B cell (primary cell): ENCODE data around the gene ATP1B3. TPM values are rescaled to one million over a fixed set of nuclear protein-coding genes. Genes with fewer than 3 reads are reported as not detected.

Source experiments
- ATAC-seq: fragments of 200-7000 bp; cut with Tn5 transposase; one replicate; pipeline ENCODE4 v1.10.0; 2021; ENCODE audit warnings: low read depth, mild to moderate bottlenecking, moderate number of reproducible peaks, moderate library complexity
- CTCF ChIA-PET: fragments of 350-600 bp; sonication (Branson Sonifier 250); formaldehyde crosslinking; loops from one replicate; lab custom pipeline; 2021; ENCODE audit warnings: antibody characterized with exemption, inconsistent platforms; lab: Charles Lee
- POLR2A ChIA-PET: fragments of 350-600 bp; sonication (Branson Sonifier 250); formaldehyde crosslinking; loops from one replicate; lab custom pipeline; 2021; ENCODE audit warnings: antibody characterized with exemption; lab: Charles Lee
- DNase-seq: peaks from one replicate; pipeline ENCODE4 v3.0.0; 2013
- H2AFZ ChIP-seq: 2 replicates; pipeline ENCODE4 v1.6.1; 2012; ENCODE audit warnings: mild to moderate bottlenecking, low read depth, low read length; ENCODE audit not compliant: insufficient read depth, poor library complexity, severe bottlenecking
- H3K27ac ChIP-seq, 2 donors: 1 replicate in 1 of 2; 2 replicates in 1 of 2; pipeline ENCODE4 v1.5.1; 2012 to 2013; ENCODE audit warnings: low read length in 2 of 2, mild to moderate bottlenecking in 2 of 2, moderate library complexity in 1 of 2
- H3K27me3 ChIP-seq, 4 experiments: fragments of 200-600 bp in 1 of 4; sonication (generic) in 1 of 4; replicated peaks in 1 of 4; 1 replicate in 2 of 4; 2 replicates in 2 of 4; pipeline versions ENCODE4 v1.6.1 to v1.7.0; 2013 to 2016; ENCODE audit warnings: low read length in 3 of 4, mild to moderate bottlenecking in 2 of 4, mixed read lengths in 1 of 4, moderate library complexity in 1 of 4; ENCODE audit not compliant: insufficient read depth in 4 of 4, control insufficient read depth in 3 of 4; ENCODE audit errors: control extremely low read depth in 1 of 4
- H3K36me3 ChIP-seq, 2 experiments: replicated peaks in 1 of 2; 1 replicate in 1 of 2; 2 replicates in 1 of 2; pipeline versions ENCODE4 v1.6.1 to v1.7.1; 2013; ENCODE audit warnings: low read length in 1 of 2; ENCODE audit not compliant: insufficient read depth in 2 of 2, control insufficient read depth in 1 of 2; ENCODE audit errors: control extremely low read depth in 1 of 2, extremely low read depth in 1 of 2
- H3K4me1 ChIP-seq, 2 donors: fragments of 200-600 bp in 1 of 2; sonication (generic) in 1 of 2; 1 replicate in 1 of 2; 2 replicates in 1 of 2; pipeline versions ENCODE4 v1.5.1 to v1.6.1; 2013 to 2017; ENCODE audit warnings: low read length in 2 of 2; ENCODE audit not compliant: control insufficient read depth in 2 of 2, insufficient read depth in 2 of 2
- H3K4me2 ChIP-seq: replicated peaks from 2 replicates; pipeline ENCODE3; 2012; ENCODE audit warnings: mild to moderate bottlenecking, low read depth, low read length; ENCODE audit not compliant: poor library complexity, severe bottlenecking
- H3K4me3 ChIP-seq, 5 experiments: fragments of 200-600 bp in 1 of 5; sonication (generic) in 1 of 5; 1 replicate in 3 of 5; 2 replicates in 2 of 5; pipeline versions ENCODE4 v1.5.1 to v1.7.0; 2011 to 2016; ENCODE audit warnings: low read length in 4 of 5, mild to moderate bottlenecking in 4 of 5, low read depth in 2 of 5, control low read depth in 1 of 5, moderate library complexity in 1 of 5; ENCODE audit not compliant: insufficient read depth in 1 of 5; ENCODE audit errors: control extremely low read depth in 1 of 5, extremely low read depth in 1 of 5
- H3K79me2 ChIP-seq: fragments of 200-600 bp; sonication (generic); one replicate; pipeline ENCODE4 v1.6.0; 2016; ENCODE audit warnings: low read length; ENCODE audit not compliant: control insufficient read depth, insufficient read depth
- H3K9ac ChIP-seq: fragments of 200-600 bp; sonication (generic); 2 replicates; pipeline ENCODE4 v1.6.1; 2017; ENCODE audit warnings: mild to moderate bottlenecking, low read length, moderate library complexity
- H3K9me3 ChIP-seq, 3 donors: one replicate each; pipeline versions ENCODE4 v1.6.1 to v1.7.1; 2013; ENCODE audit warnings: low read length in 2 of 3; ENCODE audit not compliant: control insufficient read depth in 2 of 3, insufficient read depth in 1 of 3; ENCODE audit errors: control extremely low read depth in 1 of 3
- H4K20me1 ChIP-seq: 2 replicates; pipeline ENCODE4 v1.6.0; 2012; ENCODE audit warnings: mild to moderate bottlenecking, low read length; ENCODE audit not compliant: insufficient read depth, control insufficient read depth, poor library complexity, severe bottlenecking
- H3K27ac Mint-ChIP-seq: one replicate; pipeline ENCODE4 v1.8.0; 2021; ENCODE audit warnings: mixed read lengths
- H3K27me3 Mint-ChIP-seq: one replicate; pipeline ENCODE4 v1.8.0; 2021; ENCODE audit warnings: mixed read lengths
- H3K4me1 Mint-ChIP-seq: one replicate; pipeline ENCODE4 v1.8.0; 2021; ENCODE audit warnings: mixed read lengths
- H3K4me3 Mint-ChIP-seq: one replicate; pipeline ENCODE4 v1.8.0; 2021; ENCODE audit warnings: mixed read lengths
- H3K9me3 Mint-ChIP-seq: one replicate; pipeline ENCODE4 v1.8.0; 2022; ENCODE audit warnings: mixed read lengths; ENCODE audit not compliant: insufficient read depth
- EZH2 ChIP-seq: IDR thresholded peaks from 2 replicates; pipeline ENCODE4 v1.6.1; 2012; ENCODE audit warnings: borderline replicate concordance, low read depth, mild to moderate bottlenecking, moderate library complexity, low read length; ENCODE audit not compliant: insufficient read depth, poor library complexity, severe bottlenecking
- WGBS: methylation state at CpG from one replicate; pipeline ENCODE4 v1.1.5; 2013; ENCODE audit warnings: missing lambda C conversion rate; ENCODE audit not compliant: insufficient coverage; 5-methylcytosine and 5-hydroxymethylcytosine counted together
- intact Hi-C: fragments of 100-400 bp; cut with micrococcal nuclease; formaldehyde crosslinking; loops from one replicate; pipeline ENCODE4 v1.10.0; 2022
- polyA plus RNA-seq: library from polyadenylated mRNA; depleted of rRNA; stranded (reverse); fragments of >200 nt; gene quantifications from 2 replicates; pipeline ENCODE4 v1.2.3, GENCODE V29; 2012
- total RNA-seq, 2 donors: library from RNA; stranded (reverse); fragments of 120-200 nt in 1 of 2; gene quantifications; 1 replicate in 1 of 2; 2 replicates in 1 of 2; pipeline versions ENCODE4 v1.2.3 to v1.2.4, GENCODE V29; 2013 to 2022
- TF ChIP-seq, protein P1 (sequence below): fragments of 200-600 bp; IDR thresholded peaks from one replicate; pipeline ENCODE4 v1.8.0; 2022; ENCODE audit warnings: antibody characterized with exemption, mild to moderate bottlenecking

The ATP1B3 gene
- total and polyA plus RNA-seq, 2 donors (not counting 1 experiment from before 2014, with no cell fraction given): 20.7 to 28.8 TPM

DNA sequence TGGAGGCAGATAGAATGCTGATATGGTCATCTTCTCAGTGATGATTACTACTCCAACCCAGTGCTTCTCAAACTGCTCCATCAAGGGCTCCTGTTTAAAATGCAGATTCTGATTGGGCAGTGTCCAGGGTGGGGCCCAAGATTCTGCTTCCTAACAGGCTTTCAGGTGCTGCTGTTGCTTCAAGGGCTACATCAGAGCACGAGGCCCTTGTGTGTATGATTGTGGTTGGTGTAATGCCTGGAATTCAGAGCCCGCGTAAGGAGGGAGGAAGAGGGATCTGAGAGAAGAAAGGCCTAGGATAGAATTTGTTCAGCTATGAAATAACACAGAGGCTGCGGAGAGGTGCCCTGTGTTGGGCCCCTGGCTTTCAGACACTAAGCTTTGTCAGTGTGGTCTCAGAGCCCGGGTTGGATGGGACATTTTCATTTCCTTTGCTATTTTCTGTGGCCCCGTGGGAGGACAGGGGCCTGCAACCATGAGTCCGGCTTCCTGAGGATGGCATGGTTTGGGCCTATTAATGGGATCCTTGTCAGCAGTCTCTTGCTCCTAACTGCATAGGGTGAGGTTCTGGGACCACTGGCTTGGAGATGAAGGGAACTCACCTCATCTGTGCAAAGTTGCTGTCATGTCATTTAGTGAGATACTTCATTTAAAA lies 53.0 kb downstream of the ATP1B3 start:
- H4K20me1 ChIP-seq: no peaks in the 10 kb centered on the region
- H3K27ac ChIP-seq: no peak overlapping the region
- 87% methylated on average over 7 of the region's 7 CpGs for WGBS
- no peak overlapping the region for H3K4me3 ChIP-seq
- no peak overlapping the region for H3K4me2 ChIP-seq
- Mint-ChIP-seq H3K27ac (no peak overlapping the region), H3K4me1 (no peaks in the 10 kb centered on the region), H3K4me3 (no peak overlapping the region), H3K9me3 (no peaks in the 10 kb centered on the region), H3K27me3 (no peaks in the 10 kb centered on the region)
- no peak overlapping the region for H3K9ac ChIP-seq
- no peaks in the 10 kb centered on the region for H3K27me3 ChIP-seq
- DNase-seq (no peak), ATAC-seq (no peak)
- peaks cover 0 to 3% (median 0%) of the 10 kb centered on the region in 3 donors for H3K9me3 ChIP-seq
- POLR2A ChIA-PET: no interaction called here
- no peak overlapping the region for H2AFZ ChIP-seq
- H3K79me2 ChIP-seq: no peaks in the 10 kb centered on the region
- CTCF ChIA-PET: interaction anchor here (0.5 kb wide), 1 partner anchor 9 kb away, joined by 3 read pairs; no protein-coding TSS in a partner anchor
- TF ChIP-seq, protein P1, sequence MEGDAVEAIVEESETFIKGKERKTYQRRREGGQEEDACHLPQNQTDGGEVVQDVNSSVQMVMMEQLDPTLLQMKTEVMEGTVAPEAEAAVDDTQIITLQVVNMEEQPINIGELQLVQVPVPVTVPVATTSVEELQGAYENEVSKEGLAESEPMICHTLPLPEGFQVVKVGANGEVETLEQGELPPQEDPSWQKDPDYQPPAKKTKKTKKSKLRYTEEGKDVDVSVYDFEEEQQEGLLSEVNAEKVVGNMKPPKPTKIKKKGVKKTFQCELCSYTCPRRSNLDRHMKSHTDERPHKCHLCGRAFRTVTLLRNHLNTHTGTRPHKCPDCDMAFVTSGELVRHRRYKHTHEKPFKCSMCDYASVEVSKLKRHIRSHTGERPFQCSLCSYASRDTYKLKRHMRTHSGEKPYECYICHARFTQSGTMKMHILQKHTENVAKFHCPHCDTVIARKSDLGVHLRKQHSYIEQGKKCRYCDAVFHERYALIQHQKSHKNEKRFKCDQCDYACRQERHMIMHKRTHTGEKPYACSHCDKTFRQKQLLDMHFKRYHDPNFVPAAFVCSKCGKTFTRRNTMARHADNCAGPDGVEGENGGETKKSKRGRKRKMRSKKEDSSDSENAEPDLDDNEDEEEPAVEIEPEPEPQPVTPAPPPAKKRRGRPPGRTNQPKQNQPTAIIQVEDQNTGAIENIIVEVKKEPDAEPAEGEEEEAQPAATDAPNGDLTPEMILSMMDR: no peak
- TF ChIP-seq EZH2: no peak
- H3K36me3 ChIP-seq: peaks cover 0 to 5% of the 10 kb centered on the region in 2 experiments
- intact Hi-C loops: no loop called here
- H3K4me1 ChIP-seq: no peaks in the 10 kb centered on the region

DNA sequence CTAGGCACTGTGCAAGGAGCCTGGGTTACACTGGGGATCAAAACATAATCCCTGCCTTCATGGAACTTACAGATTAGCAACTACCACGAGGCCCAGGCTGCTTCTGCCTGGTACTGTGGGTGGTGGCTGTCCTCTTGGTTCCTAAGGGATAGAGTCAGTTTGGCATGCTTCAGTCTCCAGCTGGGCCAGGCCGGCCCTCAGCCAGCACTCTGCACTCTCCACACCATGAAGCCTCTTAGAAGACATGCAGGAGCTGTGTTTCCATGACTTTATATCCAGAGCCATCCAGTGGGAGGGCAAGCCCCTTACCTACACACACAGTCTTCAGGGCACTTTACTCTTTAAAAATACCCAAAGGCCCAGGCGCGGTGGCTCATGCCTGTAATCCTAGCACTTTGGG lies 54.4 kb downstream of the ATP1B3 start:
- POLR2A ChIA-PET: no interaction called here

More for the DNA sequence above, 54.4 kb downstream of the ATP1B3 start:
- no peaks in the 10 kb centered on the region for H3K4me1 ChIP-seq
- Mint-ChIP-seq H3K9me3 (no peaks in the 10 kb centered on the region), H3K4me1 (no peaks in the 10 kb centered on the region), H3K4me3 (no peak overlapping the region), H3K27me3 (no peaks in the 10 kb centered on the region), H3K27ac (no peak overlapping the region)
- intact Hi-C loops: no loop called here
- no peaks in the 10 kb centered on the region for H3K27me3 ChIP-seq
- TF ChIP-seq EZH2: no peak
- TF ChIP-seq, protein P1: no peak
- DNase-seq (no peak), ATAC-seq (no peak)
- no peak overlapping the region for H3K9ac ChIP-seq
- WGBS: 94% methylated on average over 3 of the region's 4 CpGs
- H3K9me3 ChIP-seq: peaks cover 0 to 3% (median 0%) of the 10 kb centered on the region in 3 donors
- CTCF ChIA-PET: no interaction called here
- H3K4me3 ChIP-seq: no peak overlapping the region
- no peak overlapping the region for H3K4me2 ChIP-seq
- no peaks in the 10 kb centered on the region for H4K20me1 ChIP-seq
- no peak overlapping the region for H3K27ac ChIP-seq
- no peaks in the 10 kb centered on the region for H3K79me2 ChIP-seq
- H2AFZ ChIP-seq: no peak overlapping the region
- H3K36me3 ChIP-seq: peaks cover 0 to 3% of the 10 kb centered on the region in 2 experiments
